Osteoblast (primary cell): Measurements from ENCODE around the gene ADGRG1. TPM values are rescaled to one million over a fixed set of nuclear protein-coding genes. Genes with fewer than 3 reads are reported as not detected.

ENCODE experiments used
- DNase-seq: peaks from one replicate; pipeline ENCODE4 v3.0.0; 2011; ENCODE audit warnings: low spot score, mixed read lengths; ENCODE audit not compliant: insufficient read length; ENCODE audit errors: missing footprints
- H2AFZ ChIP-seq: 2 replicates; pipeline ENCODE4 v1.6.0; 2011; ENCODE audit warnings: mild to moderate bottlenecking, low read length
- H3K27ac ChIP-seq: 2 replicates; pipeline ENCODE4 v1.5.1; 2011; ENCODE audit warnings: mild to moderate bottlenecking, low read depth, low read length, moderate library complexity
- H3K27me3 ChIP-seq: 2 replicates; pipeline ENCODE4 v1.6.0; 2012; ENCODE audit warnings: mild to moderate bottlenecking, control low read depth, inconsistent platforms, low read length, moderate library complexity; ENCODE audit not compliant: insufficient read depth
- H3K36me3 ChIP-seq: 2 replicates; pipeline ENCODE4 v1.5.1; 2011; ENCODE audit warnings: mild to moderate bottlenecking, low read length, control low read depth, moderate library complexity; ENCODE audit not compliant: insufficient read depth
- H3K4me1 ChIP-seq: 2 replicates; pipeline ENCODE4 v1.5.1; 2011; ENCODE audit warnings: mild to moderate bottlenecking, low read length, control low read depth, moderate library complexity; ENCODE audit not compliant: insufficient read depth
- H3K4me2 ChIP-seq: 2 replicates; pipeline ENCODE4 v1.6.0; 2011; ENCODE audit warnings: mild to moderate bottlenecking, low read length; ENCODE audit not compliant: insufficient read depth
- H3K4me3 ChIP-seq: fragments of 200-600 bp; sonication (generic); 3 replicates; pipeline ENCODE4 v1.5.1; 2012; ENCODE audit warnings: mild to moderate bottlenecking, low read length, inconsistent platforms; ENCODE audit not compliant: insufficient read depth
- H3K79me2 ChIP-seq: 2 replicates; pipeline ENCODE4 v1.6.0; 2012; ENCODE audit warnings: mild to moderate bottlenecking, low read length, control low read depth, inconsistent platforms; ENCODE audit not compliant: insufficient read depth
- H3K9me3 ChIP-seq: 2 replicates; pipeline ENCODE4 v1.5.1; 2011; ENCODE audit warnings: low read depth, low read length, control low read depth
- H4K20me1 ChIP-seq: 2 replicates; pipeline ENCODE4 v1.6.0; 2012; ENCODE audit warnings: mild to moderate bottlenecking, low read length, control low read depth; ENCODE audit not compliant: insufficient read depth
- CTCF ChIP-seq: IDR thresholded peaks from 2 replicates; pipeline ENCODE4 v1.5.1; 2011; ENCODE audit warnings: mild to moderate bottlenecking, low read depth, low read length, moderate library complexity; ENCODE audit errors: extremely low read depth
- total RNA-seq: library from RNA; depleted of rRNA; stranded (reverse); fragments of >200 nt; gene quantifications from 2 replicates; pipeline ENCODE4 v1.2.3, GENCODE V29; 2012

Gene ADGRG1
- total RNA-seq, 1 donor = 0.72 TPM

GRCh38 chr16:57701759-57702371, 73.4 kb downstream of the ADGRG1 start:
- no peak overlapping the region for H3K27ac ChIP-seq
- H3K36me3 ChIP-seq = no peaks in the 10 kb centered on the region
- no peak overlapping the region for H3K4me2 ChIP-seq
- no peaks in the 10 kb centered on the region for H3K4me1 ChIP-seq
- no peaks in the 10 kb centered on the region for H3K9me3 ChIP-seq
- H4K20me1 ChIP-seq = no peaks in the 10 kb centered on the region
- no peak for DNase-seq
- no peak overlapping the region for H2AFZ ChIP-seq
- no peaks in the 10 kb centered on the region for H3K79me2 ChIP-seq
- H3K27me3 ChIP-seq = peaks cover 16% of the 10 kb centered on the region
- no peak overlapping the region for H3K4me3 ChIP-seq
- TF ChIP-seq CTCF = no peak

- Histone ChIP-seq H3K9me3 (no peaks in the 10 kb centered on the region), H3K27ac (no peak overlapping the region), H3K4me1 (no peaks in the 10 kb centered on the region), H4K20me1 (no peaks in the 10 kb centered on the region), H3K79me2 (no peaks in the 10 kb centered on the region), H3K4me2 (no peak overlapping the region), H3K27me3 (peaks cover 22% of the 10 kb centered on the region), H3K36me3 (no peaks in the 10 kb centered on the region), H2AFZ (no peak overlapping the region), H3K4me3 (no peak overlapping the region)
- TF ChIP-seq CTCF = no peak
- no peak for DNase-seq
These were observed 75.1 kb downstream of the ADGRG1 start for GRCh38 chr16:57703416-57704010.

GRCh38 chr16:57704011-57704904, 75.8 kb downstream of the ADGRG1 start:
- DNase-seq = no peak
- TF ChIP-seq CTCF = no peak
- no peaks in the 10 kb centered on the region for H3K79me2 ChIP-seq

More at GRCh38 chr16:57704011-57704904, 75.8 kb downstream of the ADGRG1 start:
- H3K4me1 ChIP-seq = no peaks in the 10 kb centered on the region
- no peaks in the 10 kb centered on the region for H3K9me3 ChIP-seq
- no peak overlapping the region for H3K27ac ChIP-seq
- no peaks in the 10 kb centered on the region for H4K20me1 ChIP-seq
- H3K4me2 ChIP-seq = no peak overlapping the region
- H3K36me3 ChIP-seq = no peaks in the 10 kb centered on the region
- H3K27me3 ChIP-seq = peaks cover 22% of the 10 kb centered on the region
- H2AFZ ChIP-seq = no peak overlapping the region
- H3K4me3 ChIP-seq = no peak overlapping the region
